Measurements from ENCODE around the gene NUP153.

Gene NUP153

DNA sequence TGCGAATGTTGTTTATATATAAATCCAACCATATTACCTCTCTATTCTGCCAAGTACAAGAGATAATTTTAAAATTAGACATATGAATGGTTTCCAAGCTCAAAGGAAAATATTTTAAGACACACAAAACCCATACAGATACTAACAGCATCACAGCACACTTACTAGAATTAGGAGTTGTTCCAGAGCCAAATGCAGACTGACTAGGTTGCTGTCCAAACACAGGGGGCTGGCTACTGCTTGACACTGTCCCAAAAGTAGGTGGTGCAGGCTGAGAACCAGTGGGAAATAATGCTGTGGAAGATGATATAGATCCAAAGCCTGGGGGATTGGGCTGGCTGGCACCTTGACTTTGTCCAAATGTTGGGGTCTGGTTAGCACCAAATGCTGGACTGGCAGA lies 82.3 kb downstream of the NUP153 start:
- Histone ChIP-seq H3K9me3 (ENCODE audit: control insufficient read depth, insufficient read depth, low read length) (no peaks in the 10 kb centered on the region), H3K4me1 (ENCODE audit: insufficient read depth, low read length) (no peaks in the 10 kb centered on the region), H3K36me3 (ENCODE audit: insufficient read depth, low read length) (peaks cover 18% of the 10 kb centered on the region), H3K9ac (ENCODE audit: low read depth, low read length) (no peak overlapping the region)

DNA sequence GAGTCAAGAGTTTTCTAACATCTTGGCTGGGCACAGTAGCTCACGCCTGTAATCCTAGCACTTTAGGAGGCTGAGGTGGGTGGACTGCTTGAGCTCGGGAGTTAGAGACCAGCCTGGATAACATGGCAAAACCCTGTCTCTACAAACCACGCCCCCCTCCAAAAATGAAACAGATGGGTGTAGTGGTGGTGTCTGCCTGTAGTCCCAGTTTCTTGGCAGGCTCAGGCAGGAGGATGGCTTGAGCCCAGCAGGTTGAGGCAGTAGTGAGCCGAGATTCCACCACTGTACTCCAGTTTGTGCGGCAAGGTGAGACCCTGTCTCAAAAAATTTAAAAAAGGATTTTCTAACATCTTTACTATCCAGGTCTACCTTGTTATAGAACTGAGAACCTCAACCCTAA lies 84.6 kb downstream of the NUP153 start:
- peaks cover 23% of the 10 kb centered on the region for H3K36me3 ChIP-seq (ENCODE audit: insufficient read depth, low read length)
- no peaks in the 10 kb centered on the region for H3K4me1 ChIP-seq (ENCODE audit: insufficient read depth, low read length)
- H3K9ac ChIP-seq (ENCODE audit: low read depth, low read length), result no peak overlapping the region
- no peaks in the 10 kb centered on the region for H3K9me3 ChIP-seq (ENCODE audit: control insufficient read depth, insufficient read depth, low read length)

DNA sequence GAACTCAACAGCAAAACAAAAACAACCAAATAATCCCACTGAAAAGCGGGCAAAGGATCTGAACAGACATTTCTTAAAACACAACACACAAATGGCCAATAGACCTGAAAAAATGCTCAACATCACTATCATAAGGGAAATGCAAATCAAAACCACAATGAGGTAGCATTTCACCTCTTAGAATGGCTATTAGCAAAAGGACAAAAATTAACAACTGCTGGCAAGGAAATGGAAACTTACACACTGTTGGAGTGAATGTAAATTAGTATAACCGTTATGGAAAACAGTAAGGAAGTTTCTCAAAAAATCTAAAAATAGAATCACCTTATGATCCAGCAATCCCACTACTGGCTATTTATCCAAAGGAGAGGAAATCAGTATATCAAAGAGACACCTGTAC lies 85.7 kb downstream of the NUP153 start:
- no peaks in the 10 kb centered on the region for H3K4me1 ChIP-seq (ENCODE audit: insufficient read depth, low read length)

DNA sequence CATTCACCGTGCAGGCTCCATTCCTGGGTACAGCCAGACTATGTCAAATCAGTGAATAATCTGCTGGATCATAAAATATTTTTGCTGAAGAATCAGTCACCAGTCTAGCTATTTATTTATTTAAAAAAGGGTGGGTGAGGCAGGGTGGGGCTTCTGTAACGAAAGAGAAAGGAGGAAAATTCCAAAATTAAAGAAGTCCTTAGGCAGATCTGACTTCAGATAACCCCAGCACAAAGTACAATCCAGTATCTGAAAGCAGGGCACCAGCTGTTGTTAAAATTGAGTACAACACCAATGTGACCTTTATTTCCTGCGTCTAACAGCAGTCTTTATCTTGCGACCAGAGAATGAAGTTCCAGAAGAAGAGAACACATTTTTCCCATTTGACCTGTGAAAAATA lies 90.9 kb downstream of the NUP153 start:
- Histone ChIP-seq H3K4me1 (ENCODE audit: insufficient read depth, low read length) (no peaks in the 10 kb centered on the region), H3K9me3 (ENCODE audit: control insufficient read depth, insufficient read depth, low read length) (no peaks in the 10 kb centered on the region), H3K9ac (ENCODE audit: low read depth, low read length) (no peak overlapping the region), H3K36me3 (ENCODE audit: insufficient read depth, low read length) (peaks cover 8% of the 10 kb centered on the region)

More for the DNA sequence above, 85.7 kb downstream of the NUP153 start:
- Histone ChIP-seq H3K36me3 (ENCODE audit: insufficient read depth, low read length) (peaks cover 22% of the 10 kb centered on the region), H3K9me3 (ENCODE audit: control insufficient read depth, insufficient read depth, low read length) (no peaks in the 10 kb centered on the region), H3K9ac (ENCODE audit: low read depth, low read length) (no peak overlapping the region)

DNA sequence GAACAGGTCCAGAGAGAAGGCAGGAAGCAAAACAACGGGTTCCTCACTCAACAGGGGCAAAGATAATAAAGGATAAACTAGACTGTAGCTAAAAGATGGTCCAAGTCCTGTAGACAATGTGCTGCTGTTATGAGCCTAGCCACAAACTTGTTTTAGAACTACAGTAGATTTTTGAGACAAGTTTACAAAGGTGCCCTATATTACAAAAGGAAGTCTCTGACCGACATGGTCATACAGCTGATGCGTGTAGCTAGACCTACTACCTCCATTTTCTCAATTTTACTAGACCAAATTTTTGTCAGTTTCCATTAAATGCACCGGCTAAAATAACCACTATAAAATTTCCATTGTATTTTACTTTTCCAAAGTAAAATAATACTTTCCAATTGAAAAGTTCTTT lies 94.7 kb downstream of the NUP153 start:
- Histone ChIP-seq H3K9ac (ENCODE audit: low read depth, low read length) (no peak overlapping the region), H3K9me3 (ENCODE audit: control insufficient read depth, insufficient read depth, low read length) (no peaks in the 10 kb centered on the region), H3K4me1 (ENCODE audit: insufficient read depth, low read length) (no peaks in the 10 kb centered on the region), H3K36me3 (ENCODE audit: insufficient read depth, low read length) (no peaks in the 10 kb centered on the region; the same call in 1 of the 2 replicates)

DNA sequence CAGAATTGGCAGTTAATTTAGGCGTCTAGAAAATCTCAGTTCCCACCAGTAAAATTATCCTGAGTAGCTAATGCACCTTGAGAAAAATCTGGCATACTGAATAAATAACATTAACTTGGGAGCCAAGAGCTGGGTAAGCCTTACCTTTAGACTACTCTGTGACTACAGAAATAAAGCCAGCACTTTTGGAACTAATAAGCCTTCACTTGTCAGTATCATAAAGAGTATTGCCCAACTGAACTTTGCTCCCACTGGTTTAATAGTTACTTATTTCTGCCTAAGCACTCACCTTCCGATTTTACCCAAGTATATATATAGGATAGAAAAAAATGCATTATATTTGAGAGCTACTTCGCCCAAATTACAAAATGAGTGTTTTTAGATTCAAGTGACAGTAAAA lies 95.9 kb downstream of the NUP153 start:
- H3K4me1 ChIP-seq (ENCODE audit: insufficient read depth, low read length), result no peaks in the 10 kb centered on the region
- no peaks in the 10 kb centered on the region for H3K36me3 ChIP-seq (ENCODE audit: insufficient read depth, low read length)
- no peak overlapping the region for H3K9ac ChIP-seq (ENCODE audit: low read depth, low read length)
- no peaks in the 10 kb centered on the region for H3K9me3 ChIP-seq (ENCODE audit: control insufficient read depth, insufficient read depth, low read length)

DNA sequence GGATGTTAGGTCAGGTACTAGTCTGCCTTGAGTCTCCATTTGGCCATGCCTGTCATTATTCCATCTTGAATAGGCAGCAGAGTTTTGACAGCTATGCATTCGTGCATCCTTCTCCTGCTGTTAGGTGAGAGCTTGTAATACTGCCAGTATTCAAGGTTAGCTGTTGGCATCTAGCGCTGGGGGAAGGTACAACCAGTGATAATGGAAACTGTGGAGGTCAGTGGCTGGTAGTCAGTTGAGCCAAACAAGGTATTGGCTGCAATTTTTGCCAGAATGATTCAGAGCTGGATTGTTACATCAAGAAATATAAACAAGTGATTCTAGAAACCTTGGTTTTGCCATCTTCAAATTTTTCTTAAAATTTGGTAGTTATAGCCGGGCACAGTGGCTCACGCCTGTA lies 100.1 kb downstream of the NUP153 start:
- H3K4me1 ChIP-seq (ENCODE audit: insufficient read depth, low read length), result no peaks in the 10 kb centered on the region
- H3K36me3 ChIP-seq (ENCODE audit: insufficient read depth, low read length), result no peaks in the 10 kb centered on the region
- H3K9me3 ChIP-seq (ENCODE audit: control insufficient read depth, insufficient read depth, low read length), result no peaks in the 10 kb centered on the region
- no peak overlapping the region for H3K9ac ChIP-seq (ENCODE audit: low read depth, low read length)

DNA sequence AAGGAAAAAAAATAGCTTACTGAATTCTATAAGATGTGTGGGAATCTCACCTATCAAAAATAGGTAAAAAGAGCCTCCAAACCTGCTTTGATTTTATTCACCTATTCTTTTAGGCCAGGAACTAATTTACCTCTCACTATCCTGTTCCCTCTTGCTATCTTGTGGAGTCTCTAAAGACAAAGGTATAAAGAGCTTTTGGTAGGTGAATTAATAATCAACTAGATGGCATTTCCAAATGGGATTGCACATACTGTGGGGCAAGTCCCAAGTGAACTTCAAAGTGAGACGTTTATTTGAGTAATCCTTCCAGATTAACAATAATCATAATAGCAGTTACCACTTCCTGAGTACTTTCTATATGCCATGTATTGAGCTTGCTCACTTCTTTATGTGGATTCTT lies 103.8 kb downstream of the NUP153 start:
- no peak overlapping the region for H3K9ac ChIP-seq (ENCODE audit: low read depth, low read length)
- no peaks in the 10 kb centered on the region for H3K9me3 ChIP-seq (ENCODE audit: control insufficient read depth, insufficient read depth, low read length)
- no peaks in the 10 kb centered on the region for H3K36me3 ChIP-seq (ENCODE audit: insufficient read depth, low read length)
- H3K4me1 ChIP-seq (ENCODE audit: insufficient read depth, low read length), result 0 out of 2 replicates have a peak, but pooled peaks cover 3% of the 10 kb centered on the region

DNA sequence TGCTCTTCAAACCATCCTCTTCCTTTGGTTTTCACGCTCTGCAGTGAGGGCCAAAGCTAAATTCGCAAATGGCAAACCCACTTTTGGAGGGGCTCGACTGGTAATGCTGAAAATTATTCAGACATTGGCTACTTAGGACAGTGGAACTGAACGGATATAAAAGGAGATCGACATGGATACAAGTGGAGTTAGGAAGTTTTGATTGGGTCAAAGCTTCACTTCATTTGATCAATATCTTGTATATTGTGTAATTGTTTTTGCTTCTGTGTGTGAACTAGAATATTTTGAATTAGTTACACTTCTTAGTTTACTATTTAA lies 105.4 kb downstream of the NUP153 start:
- no peaks in the 10 kb centered on the region for H3K36me3 ChIP-seq (ENCODE audit: insufficient read depth, low read length)
- H3K9ac ChIP-seq (ENCODE audit: low read depth, low read length), result peak overlapping the region; percentile 90; the same call in 1 of the 2 replicates
- H3K9me3 ChIP-seq (ENCODE audit: control insufficient read depth, insufficient read depth, low read length), result no peaks in the 10 kb centered on the region
- H3K4me1 ChIP-seq (ENCODE audit: insufficient read depth, low read length), result 0 out of 2 replicates have a peak, but pooled peaks cover 3% of the 10 kb centered on the region

DNA sequence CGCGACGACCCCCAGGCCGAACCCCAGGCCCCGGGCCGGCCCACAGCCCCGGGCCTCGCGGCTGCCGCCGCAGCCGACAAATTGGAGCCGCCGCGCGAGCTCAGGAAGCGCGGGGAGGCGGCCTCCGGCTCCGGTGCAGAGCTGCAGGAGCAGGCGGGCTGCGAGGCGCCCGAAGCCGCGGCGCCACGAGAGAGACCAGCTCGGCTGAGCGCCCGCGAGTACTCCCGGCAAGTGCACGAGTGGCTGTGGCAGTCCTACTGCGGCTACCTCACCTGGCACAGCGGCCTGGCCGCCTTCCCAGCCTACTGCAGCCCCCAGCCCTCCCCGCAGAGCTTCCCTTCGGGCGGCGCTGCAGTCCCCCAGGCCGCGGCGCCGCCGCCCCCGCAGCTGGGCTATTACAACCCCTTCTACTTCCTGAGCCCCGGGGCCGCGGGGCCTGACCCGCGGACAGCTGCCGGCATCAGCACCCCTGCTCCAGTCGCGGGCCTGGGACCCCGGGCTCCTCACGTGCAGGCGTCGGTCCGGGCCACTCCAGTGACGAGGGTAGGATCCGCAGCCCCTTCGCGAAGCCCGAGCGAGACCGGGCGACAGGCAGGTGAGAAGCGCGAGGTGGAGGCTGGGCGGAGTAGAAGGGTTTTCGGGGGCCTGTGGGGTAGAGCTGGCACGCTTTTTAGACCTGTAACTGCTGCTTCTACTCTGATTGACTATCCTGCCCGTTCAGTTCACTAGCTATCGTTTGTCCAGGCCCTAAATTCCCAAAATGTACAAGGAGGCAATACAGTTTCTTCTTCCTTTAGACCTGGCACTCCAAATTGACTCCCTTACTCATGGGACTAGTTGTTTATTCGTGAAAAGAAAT lies 106.0 kb downstream of the NUP153 start:
- no peaks in the 10 kb centered on the region for H3K36me3 ChIP-seq (ENCODE audit: insufficient read depth, low read length)
- H3K4me1 ChIP-seq (ENCODE audit: insufficient read depth, low read length), result 0 out of 2 replicates have a peak, but pooled peaks cover 3% of the 10 kb centered on the region
- no peaks in the 10 kb centered on the region for H3K9me3 ChIP-seq (ENCODE audit: control insufficient read depth, insufficient read depth, low read length)
- H3K9ac ChIP-seq (ENCODE audit: low read depth, low read length), result peak overlapping the region; percentile 90

DNA sequence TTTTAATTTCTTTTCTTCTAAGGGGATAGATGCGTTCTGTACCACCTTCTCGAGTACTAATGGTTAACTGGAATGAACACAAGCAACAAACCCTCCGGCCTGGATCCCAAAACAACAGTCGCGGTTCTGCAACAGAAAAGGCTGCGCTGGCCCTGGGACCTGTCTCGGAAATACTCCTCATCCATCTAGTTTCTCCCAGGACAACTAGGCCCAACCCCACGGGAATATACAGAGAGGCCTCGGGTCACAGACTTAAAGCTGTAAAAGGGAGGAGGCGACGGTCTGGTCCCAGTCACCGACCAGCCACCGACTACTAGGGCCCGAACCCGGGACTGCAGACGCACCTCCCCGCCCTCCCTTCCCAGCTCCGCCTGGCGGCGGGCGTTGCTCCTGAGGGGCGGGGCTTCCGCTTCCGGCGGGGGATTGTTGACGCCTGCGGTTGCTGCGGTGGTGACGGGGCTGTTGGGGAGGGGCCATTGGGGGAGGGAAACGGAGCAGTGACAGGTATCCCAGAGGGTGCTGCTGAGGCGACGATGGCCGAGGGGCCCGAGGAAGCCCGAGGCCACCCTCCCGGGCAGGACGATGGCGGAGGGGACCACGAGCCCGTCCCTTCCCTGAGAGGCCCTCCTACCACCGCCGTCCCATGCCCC lies 106.7 kb downstream of the NUP153 start, which contains the start of gene FAM8A1:
Gene FAM8A1, plus strand, starts transcription at position 426 of the 650 bp plus-strand sequence. Its CDS starts 108 bp downstream, at position 534.
- 0 out of 2 replicates have a peak, but pooled peaks cover 3% of the 10 kb centered on the region for H3K4me1 ChIP-seq (ENCODE audit: insufficient read depth, low read length)
- no peaks in the 10 kb centered on the region for H3K9me3 ChIP-seq (ENCODE audit: control insufficient read depth, insufficient read depth, low read length)
- peak within 1 kb of the TSS; percentile 90 for H3K9ac ChIP-seq (ENCODE audit: low read depth, low read length)
- no peaks in the 10 kb centered on the region for H3K36me3 ChIP-seq (ENCODE audit: insufficient read depth, low read length)

DNA sequence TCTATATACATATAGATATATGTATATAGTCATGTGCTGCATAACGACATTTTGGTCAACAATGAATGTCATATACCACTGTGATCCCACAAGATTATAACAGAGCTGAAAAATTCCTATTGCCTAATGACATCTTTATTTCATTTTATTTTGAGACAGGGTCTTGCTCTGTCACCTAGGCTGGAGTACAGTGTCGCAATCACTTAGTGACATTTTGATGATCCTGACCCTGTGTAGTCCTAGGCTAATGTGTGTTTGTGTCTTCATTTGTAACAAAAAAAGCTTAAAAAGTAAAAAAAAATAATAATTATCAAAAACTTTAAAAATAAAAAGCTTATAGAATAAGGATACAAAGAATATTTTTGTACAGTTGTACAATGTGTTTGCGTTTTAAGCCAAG lies 110.6 kb downstream of the NUP153 start:
- Histone ChIP-seq H3K4me1 (ENCODE audit: insufficient read depth, low read length) (0 out of 2 replicates have a peak, but pooled peaks cover 3% of the 10 kb centered on the region), H3K9ac (ENCODE audit: low read depth, low read length) (no peak overlapping the region), H3K9me3 (ENCODE audit: control insufficient read depth, insufficient read depth, low read length) (no peaks in the 10 kb centered on the region)

DNA sequence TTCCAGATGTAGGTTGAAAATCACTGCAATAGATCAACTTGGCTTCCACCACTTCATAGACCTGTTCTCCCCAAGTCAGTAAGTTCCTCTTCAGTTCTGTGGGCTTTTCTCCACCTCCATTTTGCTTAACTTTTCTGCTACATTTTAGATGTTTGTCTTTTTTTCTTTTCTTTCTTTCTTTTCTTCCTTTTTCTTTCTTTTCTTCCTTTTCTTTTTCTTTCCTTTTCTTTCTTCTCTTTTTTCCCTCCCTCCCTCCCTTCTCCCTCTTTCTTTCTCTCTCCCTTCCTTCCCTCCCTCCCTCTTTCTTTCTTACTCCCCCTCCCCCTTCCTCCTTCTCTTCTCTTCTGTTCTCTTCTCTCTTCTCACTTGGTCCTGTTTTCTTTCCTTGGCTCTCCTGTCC lies 113.5 kb downstream of the NUP153 start:
- no peaks in the 10 kb centered on the region for H3K9me3 ChIP-seq (ENCODE audit: control insufficient read depth, insufficient read depth, low read length)
- peaks cover 10% of the 10 kb centered on the region for H3K4me1 ChIP-seq (ENCODE audit: insufficient read depth, low read length)
- H3K9ac ChIP-seq (ENCODE audit: low read depth, low read length), result no peak overlapping the region
- H3K36me3 ChIP-seq (ENCODE audit: insufficient read depth, low read length), result no peaks in the 10 kb centered on the region

More for the DNA sequence above, 110.6 kb downstream of the NUP153 start:
- no peaks in the 10 kb centered on the region for H3K36me3 ChIP-seq (ENCODE audit: insufficient read depth, low read length)

DNA sequence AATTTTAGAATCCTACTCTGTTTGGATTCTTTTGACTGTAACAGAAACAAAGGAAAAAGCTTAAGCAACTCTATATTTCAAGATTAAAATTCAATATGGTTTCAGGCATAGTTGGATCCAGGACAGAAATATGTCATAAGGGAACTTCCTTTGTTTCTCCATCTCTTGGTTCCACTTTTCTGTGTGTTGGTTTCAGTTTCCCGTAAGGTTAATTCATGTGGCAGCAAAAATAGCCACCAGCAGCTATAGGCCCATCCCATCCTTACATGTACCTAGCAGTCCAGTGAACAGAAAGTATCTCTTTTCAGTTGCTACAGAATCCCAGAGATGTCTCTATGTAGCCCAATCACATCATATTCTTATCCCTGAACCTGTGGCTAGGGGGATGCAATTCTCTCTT lies 115.4 kb downstream of the NUP153 start:
- Histone ChIP-seq H3K9ac (ENCODE audit: low read depth, low read length) (no peak overlapping the region), H3K36me3 (ENCODE audit: insufficient read depth, low read length) (no peaks in the 10 kb centered on the region), H3K9me3 (ENCODE audit: control insufficient read depth, insufficient read depth, low read length) (no peaks in the 10 kb centered on the region), H3K4me1 (ENCODE audit: insufficient read depth, low read length) (peaks cover 10% of the 10 kb centered on the region)

Measured in ES-I3 (cell line).